C4-2B (cell line): ENCODE measurements around the gene DGKG.

ENCODE experiments used
- H3K27ac ChIP-seq: fragments of 450-650 bp; 2 replicates; pipeline ENCODE4 v1.5.1; 2017
- ZFX ChIP-seq: fragments of 450-650 bp; IDR thresholded peaks from 2 replicates; pipeline ENCODE4 v1.6.1; 2017
- TF ChIP-seq, protein P1 (sequence below): fragments of 450-650 bp; conservative IDR thresholded peaks from 2 replicates; pipeline ENCODE4 v1.5.1; 2017; ENCODE audit warnings: mild to moderate bottlenecking

The DGKG gene

DNA sequence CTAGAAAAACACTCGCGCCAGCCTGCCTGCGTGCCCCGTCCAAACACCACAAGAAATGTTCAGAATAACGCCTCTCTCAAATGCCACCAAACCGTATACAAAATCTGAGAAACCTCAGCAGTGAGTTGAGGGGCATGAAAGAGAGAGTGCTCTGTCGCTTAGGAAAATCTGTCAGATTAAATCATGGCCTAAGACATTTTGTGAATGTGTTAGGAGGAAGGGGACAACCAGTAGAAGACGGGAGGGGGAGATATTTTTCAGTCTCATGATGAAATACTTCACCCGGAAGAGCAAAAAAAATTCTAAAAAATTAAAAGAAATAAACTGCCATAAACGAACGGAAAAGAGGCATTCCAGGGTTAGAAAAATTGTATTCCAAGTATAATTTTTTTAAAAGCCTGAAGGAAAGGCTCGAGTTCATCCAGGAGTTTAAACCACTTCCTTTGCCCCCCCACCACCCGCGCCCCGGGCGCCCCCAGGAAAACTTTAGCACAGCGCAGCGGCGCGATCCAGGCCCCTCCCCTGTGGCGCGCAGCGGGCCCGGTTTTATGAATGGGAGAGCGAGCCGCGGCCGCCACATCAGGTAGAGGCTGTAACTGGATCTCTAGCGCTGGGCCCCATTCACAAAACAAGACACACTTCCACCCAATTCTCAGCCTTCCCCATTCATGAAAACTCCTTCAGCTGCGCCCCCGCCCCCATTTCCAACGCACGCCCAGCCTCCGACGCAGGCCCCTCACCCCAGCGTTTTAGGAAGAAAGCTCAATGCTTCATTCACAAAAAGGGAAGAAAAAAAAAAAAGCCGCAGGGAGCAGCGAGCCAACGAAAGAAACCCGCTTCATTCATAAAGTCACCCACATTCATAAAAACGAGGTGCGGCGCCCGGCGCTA lies 254.6 kb downstream of the DGKG start:
- TF ChIP-seq, protein P1, sequence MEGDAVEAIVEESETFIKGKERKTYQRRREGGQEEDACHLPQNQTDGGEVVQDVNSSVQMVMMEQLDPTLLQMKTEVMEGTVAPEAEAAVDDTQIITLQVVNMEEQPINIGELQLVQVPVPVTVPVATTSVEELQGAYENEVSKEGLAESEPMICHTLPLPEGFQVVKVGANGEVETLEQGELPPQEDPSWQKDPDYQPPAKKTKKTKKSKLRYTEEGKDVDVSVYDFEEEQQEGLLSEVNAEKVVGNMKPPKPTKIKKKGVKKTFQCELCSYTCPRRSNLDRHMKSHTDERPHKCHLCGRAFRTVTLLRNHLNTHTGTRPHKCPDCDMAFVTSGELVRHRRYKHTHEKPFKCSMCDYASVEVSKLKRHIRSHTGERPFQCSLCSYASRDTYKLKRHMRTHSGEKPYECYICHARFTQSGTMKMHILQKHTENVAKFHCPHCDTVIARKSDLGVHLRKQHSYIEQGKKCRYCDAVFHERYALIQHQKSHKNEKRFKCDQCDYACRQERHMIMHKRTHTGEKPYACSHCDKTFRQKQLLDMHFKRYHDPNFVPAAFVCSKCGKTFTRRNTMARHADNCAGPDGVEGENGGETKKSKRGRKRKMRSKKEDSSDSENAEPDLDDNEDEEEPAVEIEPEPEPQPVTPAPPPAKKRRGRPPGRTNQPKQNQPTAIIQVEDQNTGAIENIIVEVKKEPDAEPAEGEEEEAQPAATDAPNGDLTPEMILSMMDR, result no peak
- no peak for TF ChIP-seq ZFX
- H3K27ac ChIP-seq, result no peak overlapping the region

DNA sequence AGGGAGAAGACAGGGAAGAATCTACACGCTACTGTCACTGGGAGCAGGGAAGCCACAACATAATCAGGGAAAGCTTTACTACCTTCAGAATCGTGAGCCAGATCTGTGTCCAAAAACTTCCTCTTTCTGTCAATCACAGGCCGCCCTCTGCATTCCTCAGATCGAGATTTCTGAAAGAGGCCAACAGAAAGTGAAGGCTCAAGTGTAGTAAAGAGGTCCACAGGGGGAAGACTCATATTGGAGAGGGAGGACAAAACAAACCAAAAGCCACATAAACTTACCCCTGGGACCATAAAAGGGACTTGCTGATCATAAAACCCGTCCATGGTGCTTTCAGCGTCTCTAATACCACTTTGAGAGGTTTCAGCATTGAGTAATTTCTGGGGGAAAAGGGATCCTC lies 256.5 kb downstream of the DGKG start:
- no peak overlapping the region for H3K27ac ChIP-seq
- TF ChIP-seq, protein P1, result no peak
- TF ChIP-seq ZFX, result no peak

DNA sequence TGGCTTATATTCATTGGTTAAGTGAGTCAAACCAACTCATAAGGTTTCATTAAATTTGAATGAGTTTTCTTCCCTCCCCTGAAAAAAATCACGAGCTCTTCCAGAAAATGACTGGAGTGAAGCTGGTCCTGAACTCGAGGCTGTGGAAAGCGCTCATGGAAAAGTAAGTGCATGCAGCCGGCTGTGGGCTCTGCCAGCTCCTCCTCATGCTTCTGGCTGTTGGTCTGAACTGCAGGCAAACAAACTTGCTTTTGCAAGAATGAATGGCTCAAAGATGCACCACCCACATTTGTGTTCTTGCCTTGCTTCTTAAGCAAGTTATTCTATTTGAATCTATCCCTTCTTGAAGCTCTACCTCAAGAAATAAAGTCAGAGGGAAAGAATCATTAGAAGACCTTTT lies 259.3 kb downstream of the DGKG start:
- no peak overlapping the region for H3K27ac ChIP-seq
- no peak for TF ChIP-seq ZFX
- TF ChIP-seq, protein P1, result no peak

DNA sequence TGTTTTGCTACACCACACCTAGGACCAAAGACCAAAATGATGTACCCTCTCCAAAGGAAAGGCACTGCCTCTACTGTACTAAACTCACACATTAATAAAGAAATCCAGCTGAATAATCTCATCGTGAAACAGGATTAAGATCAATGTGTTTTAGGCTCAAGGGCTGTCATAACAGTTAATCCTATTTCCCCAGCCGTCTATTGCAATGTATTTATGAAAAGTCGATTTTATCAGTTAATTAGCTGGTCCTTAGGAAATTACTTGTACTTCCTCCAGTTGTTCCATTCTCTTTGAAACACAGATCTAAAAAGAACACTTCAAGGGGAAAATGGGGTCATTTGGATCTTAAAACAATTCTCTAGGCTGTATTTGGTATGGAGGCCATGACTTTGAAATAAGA lies 261.6 kb downstream of the DGKG start:
- no peak overlapping the region for H3K27ac ChIP-seq
- TF ChIP-seq ZFX, result no peak
- TF ChIP-seq, protein P1, result no peak

DNA sequence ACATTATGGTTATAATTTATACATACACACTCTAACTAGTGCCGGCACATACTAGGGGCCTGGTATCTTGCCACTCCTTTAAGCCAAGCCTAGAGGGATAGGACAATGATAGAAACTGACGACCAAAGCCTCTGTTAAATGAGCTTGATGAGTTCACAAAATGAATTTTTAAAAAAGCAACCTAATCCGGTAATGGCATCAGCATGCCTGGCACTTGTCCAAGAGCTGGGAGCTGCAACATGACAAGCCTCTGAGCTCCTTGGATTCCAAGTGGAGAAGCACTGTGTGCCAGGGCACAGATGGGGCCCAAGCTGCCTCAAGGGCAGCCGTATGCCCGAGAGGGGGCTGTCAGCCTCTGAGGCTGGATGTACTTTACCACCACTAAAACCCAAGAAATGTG lies 262.9 kb downstream of the DGKG start:
- no peak overlapping the region for H3K27ac ChIP-seq
- TF ChIP-seq, protein P1, result no peak
- TF ChIP-seq ZFX, result no peak

DNA sequence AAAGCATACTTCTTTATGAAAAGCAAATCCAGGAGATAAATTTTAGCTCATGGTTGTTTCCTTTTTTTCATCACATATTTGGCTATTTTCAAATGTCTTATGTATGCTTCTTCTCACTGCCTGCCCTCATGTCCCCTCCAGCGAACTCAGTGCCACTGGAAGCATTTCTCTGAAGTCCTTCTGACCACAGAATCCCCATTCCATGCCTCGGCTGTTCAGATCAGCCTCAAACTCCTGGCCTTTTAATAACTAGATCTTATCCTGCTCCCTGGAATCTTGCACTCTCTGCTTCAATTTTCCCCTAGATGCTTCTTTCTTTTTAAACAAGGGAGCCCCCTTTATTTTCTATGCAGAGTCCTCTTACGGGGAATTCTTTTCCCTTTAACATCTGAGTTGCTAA lies 263.3 kb downstream of the DGKG start:
- H3K27ac ChIP-seq, result no peak overlapping the region
- TF ChIP-seq ZFX, result no peak
- TF ChIP-seq, protein P1, result no peak

DNA sequence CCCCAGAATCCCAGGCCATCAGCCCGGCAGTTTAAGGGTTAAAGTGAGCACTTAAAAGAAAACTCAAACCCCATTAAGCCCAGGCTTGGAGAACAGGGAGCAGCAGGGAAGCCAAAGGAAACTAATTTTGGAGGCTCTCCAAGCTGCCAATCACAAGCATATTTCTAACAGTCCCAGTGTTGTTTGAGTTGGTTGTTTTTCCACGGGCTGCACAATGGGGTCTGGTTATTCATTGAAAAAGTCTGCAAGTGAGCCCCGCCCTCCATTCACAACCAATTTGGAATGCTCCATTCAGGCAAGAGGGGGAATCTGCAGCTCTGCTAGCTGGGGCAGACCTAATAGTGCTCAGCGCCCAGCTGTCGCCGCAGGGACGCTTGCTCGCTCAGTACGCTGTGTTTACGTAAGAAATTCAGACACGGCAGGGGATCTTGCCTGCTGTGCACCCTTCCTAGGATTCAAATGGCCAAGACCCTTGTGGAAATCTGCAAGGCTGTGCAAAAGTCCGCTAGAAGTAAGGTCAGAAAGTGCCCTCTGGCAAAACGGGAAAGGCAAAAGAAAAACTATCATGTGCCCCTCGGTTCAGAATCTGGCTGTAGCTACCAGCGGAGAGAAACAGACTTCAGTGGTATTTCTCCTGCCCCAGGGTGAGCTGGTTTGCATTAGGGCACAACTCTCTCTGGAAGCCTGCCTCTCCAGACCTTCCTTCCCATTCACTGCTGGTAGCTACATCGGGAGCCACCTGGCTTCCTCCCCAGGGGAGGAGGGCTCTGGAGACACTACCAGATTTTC lies 264.2 kb downstream of the DGKG start:
- TF ChIP-seq, protein P1, result no peak
- TF ChIP-seq ZFX, result no peak
- H3K27ac ChIP-seq, result no peak overlapping the region
